Hepatocyte (in vitro differentiated cells): ENCODE results near the gene UHRF1. TPM values are rescaled to one million over a fixed set of nuclear protein-coding genes. Genes with fewer than 3 reads are reported as not detected.

Experiments
- DNase-seq: peaks from one replicate; pipeline ENCODE4 v3.0.0-alpha.2; 2016; ENCODE audit warnings: low spot score
- H2AFZ ChIP-seq: fragments of 200-600 bp; sonication (generic); 2 replicates; pipeline ENCODE4 v1.6.0; 2016; ENCODE audit warnings: antibody characterized with exemption, mild to moderate bottlenecking
- H3K27ac ChIP-seq: fragments of 200-600 bp; sonication (generic); 2 replicates; pipeline ENCODE4 v1.5.1; 2016; ENCODE audit warnings: mild to moderate bottlenecking
- H3K27me3 ChIP-seq: fragments of 200-600 bp; sonication (generic); 2 replicates; pipeline ENCODE4 v1.6.1; 2016
- H3K36me3 ChIP-seq: fragments of 200-600 bp; sonication (generic); replicated peaks from 2 replicates; pipeline ENCODE4 v1.5.1; 2016; ENCODE audit warnings: low read depth; ENCODE audit not compliant: insufficient read depth
- H3K4me1 ChIP-seq: fragments of 200-600 bp; sonication (generic); 2 replicates; pipeline ENCODE4 v1.5.1; 2016; ENCODE audit warnings: mild to moderate bottlenecking, moderate library complexity; ENCODE audit not compliant: insufficient read depth
- H3K4me2 ChIP-seq: fragments of 200-600 bp; sonication (generic); 2 replicates; pipeline ENCODE4 v1.6.0; 2016
- H3K4me3 ChIP-seq: fragments of 200-600 bp; sonication (generic); 2 replicates; pipeline ENCODE4 v1.5.1; 2016; ENCODE audit warnings: mild to moderate bottlenecking
- H3K79me2 ChIP-seq: fragments of 200-600 bp; sonication (generic); 2 replicates; pipeline ENCODE4 v1.6.0; 2017; ENCODE audit warnings: mild to moderate bottlenecking
- H3K9me2 ChIP-seq: fragments of 200-600 bp; sonication (generic); replicated peaks from 2 replicates; pipeline ENCODE4 v1.6.0; 2017; ENCODE audit warnings: mild to moderate bottlenecking; ENCODE audit not compliant: insufficient read depth
- H3K9me3 ChIP-seq: fragments of 200-600 bp; sonication (generic); 2 replicates; pipeline ENCODE4 v1.5.1; 2016; ENCODE audit warnings: low read depth, mild to moderate bottlenecking
- H4K20me1 ChIP-seq: fragments of 200-600 bp; sonication (generic); 2 replicates; pipeline ENCODE4 v1.6.0; 2016; ENCODE audit warnings: mild to moderate bottlenecking; ENCODE audit not compliant: insufficient read depth, poor library complexity, severe bottlenecking
- CTCF ChIP-seq: fragments of 200-600 bp; sonication (generic); IDR thresholded peaks from 2 replicates; pipeline ENCODE4 v1.5.1; 2016; ENCODE audit warnings: antibody characterized with exemption, mild to moderate bottlenecking; ENCODE audit not compliant: poor library complexity
- EZH2 ChIP-seq: fragments of 200-600 bp; sonication (generic); IDR thresholded peaks from 2 replicates; pipeline ENCODE4 v1.6.1; 2016; ENCODE audit warnings: antibody characterized with exemption, mild to moderate bottlenecking, borderline replicate concordance
- EZH2phosphoT487 ChIP-seq: fragments of 200-600 bp; sonication (generic); IDR thresholded peaks from one replicate; pipeline ENCODE4 v1.6.1; 2018; ENCODE audit warnings: antibody characterized with exemption, mild to moderate bottlenecking, low read depth, moderate library complexity; ENCODE audit not compliant: unreplicated experiment, severe bottlenecking
- WGBS: methylation state at CpG from one replicate; pipeline ENCODE4 v1.1.6; 2016; ENCODE audit warnings: low lambda C conversion rate; ENCODE audit errors: missing lambda C conversion rate; 5-methylcytosine and 5-hydroxymethylcytosine counted together
- polyA plus RNA-seq: library from polyadenylated mRNA; unstranded; fragments of >200 nt; fragmentation: Nextera tagmentation; extraction: Ambion mirVana; gene quantifications from 2 replicates; pipeline ENCODE4 v1.2.1, GENCODE V29; 2016
- total RNA-seq: library from RNA; depleted of rRNA; stranded (reverse); fragments of >200 nt; gene quantifications from 2 replicates; pipeline ENCODE4 v1.2.3, GENCODE V29; 2014

Gene UHRF1
- total RNA-seq (5.1 and 9.9 TPM in 2 replicates), polyA plus RNA-seq (11.5 and 13.6 TPM in 2 replicates)

GRCh38 chr19:4909156-4909896, at the start of gene UHRF1:
TSS of gene UHRF1 (plus strand) at chr19:4909501. CDS start at chr19:4910886, 1,385 bp downstream.
- peaks cover 18% of the 10 kb centered on the region for H3K4me1 ChIP-seq
- no peaks in the 10 kb centered on the region for H3K9me3 ChIP-seq
- peak within 1 kb of the TSS; percentile 99 for H3K4me2 ChIP-seq
- no peaks in the 10 kb centered on the region for H3K9me2 ChIP-seq
- peaks cover 17% of the 10 kb centered on the region for H3K79me2 ChIP-seq
- H3K4me3 ChIP-seq, result peak within 1 kb of the TSS; percentile 76
- H4K20me1 ChIP-seq, result no peaks in the 10 kb centered on the region
- TF ChIP-seq CTCF, result no peak
- no peak for TF ChIP-seq EZH2
- no peak for TF ChIP-seq EZH2phosphoT487
- 5% methylated on average over 54 of the region's 89 CpGs for WGBS
- H2AFZ ChIP-seq, result peak within 1 kb of the TSS; percentile 63
- no peaks in the 10 kb centered on the region for H3K36me3 ChIP-seq
- H3K27ac ChIP-seq, result no peak within 1 kb of the TSS
- peak; percentile 46 for DNase-seq
- H3K27me3 ChIP-seq, result no peaks in the 10 kb centered on the region

DNA sequence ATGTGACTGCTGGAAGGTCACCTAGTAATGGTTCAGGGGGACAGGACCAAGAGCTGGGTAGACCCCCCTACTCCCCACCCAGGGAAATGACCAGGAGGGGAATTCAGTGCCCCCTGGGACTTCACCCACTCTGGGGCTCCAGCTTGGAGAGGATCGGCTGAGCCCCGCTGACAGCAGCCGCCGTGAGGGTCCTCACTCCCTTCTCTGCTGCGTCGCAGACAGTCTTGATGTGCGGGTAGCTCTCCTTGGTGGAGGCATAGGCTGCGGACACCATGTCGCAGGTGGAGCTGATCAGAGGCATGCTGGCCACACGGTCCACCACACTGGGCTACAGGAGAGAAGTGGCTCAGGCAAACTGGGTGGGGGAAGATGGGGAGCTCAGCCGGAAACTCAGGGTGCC, 49.6 kb upstream of the UHRF1 start:
- no peak for TF ChIP-seq CTCF
- no peak for TF ChIP-seq EZH2phosphoT487
- TF ChIP-seq EZH2, result no peak
- H3K27me3 ChIP-seq, result no peaks in the 10 kb centered on the region
- H3K36me3 ChIP-seq, result no peaks in the 10 kb centered on the region
- peaks cover 25% of the 10 kb centered on the region for H3K79me2 ChIP-seq
- no peaks in the 10 kb centered on the region for H3K9me2 ChIP-seq
- 95% methylated on average over 11 of the region's 11 CpGs for WGBS
- H3K4me2 ChIP-seq, result no peak overlapping the region
- no peak overlapping the region for H2AFZ ChIP-seq
- H4K20me1 ChIP-seq, result no peaks in the 10 kb centered on the region
- H3K4me3 ChIP-seq, result no peak overlapping the region
- H3K4me1 ChIP-seq, result peaks cover 12% of the 10 kb centered on the region
- H3K27ac ChIP-seq, result no peak overlapping the region
- H3K9me3 ChIP-seq, result no peaks in the 10 kb centered on the region
- DNase-seq, result no peak

DNA sequence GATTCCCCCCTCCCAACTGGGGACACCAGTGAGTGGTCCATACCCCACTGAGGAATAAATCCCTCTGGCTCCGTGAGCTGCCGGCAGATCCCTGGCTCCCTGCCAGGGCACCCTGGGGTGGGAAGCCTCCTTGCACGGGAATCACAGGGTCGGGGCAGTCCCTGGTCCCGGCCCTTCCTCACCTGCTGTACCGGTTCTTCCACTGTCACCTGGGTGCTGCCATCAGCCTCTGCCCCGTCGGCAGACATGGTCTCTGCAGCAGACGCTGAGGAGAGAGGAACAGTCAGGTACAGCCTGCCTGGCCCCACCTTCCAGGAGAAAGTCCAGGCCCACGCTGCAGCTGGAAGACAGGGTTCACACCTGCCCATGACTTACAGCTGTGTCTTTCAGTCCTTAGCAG, 48.2 kb upstream of the UHRF1 start:
- H3K4me3 ChIP-seq, result no peak overlapping the region
- H3K27me3 ChIP-seq, result no peaks in the 10 kb centered on the region
- 47% methylated on average over 9 of the region's 10 CpGs for WGBS
- TF ChIP-seq EZH2 (no peak), CTCF (no peak), EZH2phosphoT487 (no peak)
- H2AFZ ChIP-seq, result no peak overlapping the region
- H3K4me2 ChIP-seq, result peak overlapping the region; percentile 65
- H3K79me2 ChIP-seq, result peaks cover 39% of the 10 kb centered on the region
- H4K20me1 ChIP-seq, result no peaks in the 10 kb centered on the region
- H3K9me2 ChIP-seq, result no peaks in the 10 kb centered on the region
- peak; percentile 84 for DNase-seq
- peaks cover 13% of the 10 kb centered on the region for H3K4me1 ChIP-seq
- H3K9me3 ChIP-seq, result no peaks in the 10 kb centered on the region
- peak overlapping the region; percentile 84 for H3K27ac ChIP-seq
- H3K36me3 ChIP-seq, result no peaks in the 10 kb centered on the region
